Middle frontal gyrus (tissue), 1 donor: ENCODE results near the gene SSBP3.

Experiments used
- DNase-seq: peaks from one replicate; pipeline ENCODE4 v3.0.0-alpha.2; 2015; ENCODE audit warnings: low spot score; ENCODE audit errors: extremely low spot score

Gene SSBP3

GRCh38 chr1:54372978-54373377 is 33.2 kb downstream of the SSBP3 start:
- no peak for DNase-seq

DNA sequence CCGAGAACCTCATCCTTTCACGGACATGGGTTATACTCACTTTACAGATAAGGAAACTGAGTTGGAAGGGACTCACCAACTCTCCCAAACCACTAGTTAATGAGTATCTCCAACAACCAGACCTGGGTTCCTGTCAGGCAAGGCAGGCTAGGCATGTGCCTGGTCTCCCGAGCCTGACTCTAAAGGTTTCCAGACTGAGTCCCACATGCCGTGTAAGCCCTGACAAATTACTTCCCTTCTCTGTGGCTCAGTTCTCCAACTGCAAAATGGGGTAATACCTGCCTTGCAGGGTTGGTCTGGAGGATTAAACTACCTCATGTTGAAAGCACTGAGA is 34.3 kb downstream of the SSBP3 start:
- no peak for DNase-seq

- DNase-seq, result no peak
These were observed 34.9 kb downstream of the SSBP3 start for GRCh38 chr1:54371038-54371941.

DNA sequence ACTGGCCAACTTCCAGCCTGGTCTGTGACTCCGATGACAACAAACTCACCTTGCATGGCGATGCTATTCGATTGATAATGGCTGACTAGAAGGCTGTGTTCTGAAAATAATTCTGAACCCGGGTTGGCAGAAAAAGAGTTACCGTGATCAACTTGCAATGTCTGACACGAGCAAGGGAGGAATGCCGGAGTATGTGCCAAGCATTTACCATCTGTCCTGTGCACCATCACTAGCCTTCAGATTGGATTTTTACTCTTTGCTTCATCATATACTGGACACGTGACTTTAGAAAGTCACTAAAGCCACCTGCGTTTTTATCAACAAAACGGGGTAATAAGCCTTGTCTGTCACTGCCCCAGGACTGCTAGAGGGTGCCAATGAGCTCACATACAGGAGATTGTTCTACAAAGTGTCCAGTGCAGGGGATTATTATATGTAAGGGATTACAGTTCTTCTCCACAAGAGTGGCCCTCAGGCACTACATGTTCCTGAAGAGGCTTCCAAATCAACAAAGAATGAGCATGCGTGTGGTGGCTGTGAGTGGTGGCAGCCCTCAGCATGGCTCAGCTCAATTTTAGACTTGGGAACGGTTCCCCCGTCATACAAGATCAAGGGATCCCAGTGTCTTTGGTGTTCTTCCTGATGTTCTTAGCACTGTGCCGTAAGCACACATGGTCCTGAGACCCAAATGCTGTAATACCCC is 35.8 kb downstream of the SSBP3 start:
- no peak for DNase-seq

GRCh38 chr1:54367613-54368012 is 38.6 kb downstream of the SSBP3 start:
- DNase-seq, result no peak

- no peak for DNase-seq
These were observed 40.3 kb downstream of the SSBP3 start for GRCh38 chr1:54365847-54366246.

- no peak for DNase-seq
These were observed 40.8 kb downstream of the SSBP3 start for GRCh38 chr1:54365398-54365797.

GRCh38 chr1:54364995-54365394 is 41.2 kb downstream of the SSBP3 start:
- DNase-seq, result no peak

DNA sequence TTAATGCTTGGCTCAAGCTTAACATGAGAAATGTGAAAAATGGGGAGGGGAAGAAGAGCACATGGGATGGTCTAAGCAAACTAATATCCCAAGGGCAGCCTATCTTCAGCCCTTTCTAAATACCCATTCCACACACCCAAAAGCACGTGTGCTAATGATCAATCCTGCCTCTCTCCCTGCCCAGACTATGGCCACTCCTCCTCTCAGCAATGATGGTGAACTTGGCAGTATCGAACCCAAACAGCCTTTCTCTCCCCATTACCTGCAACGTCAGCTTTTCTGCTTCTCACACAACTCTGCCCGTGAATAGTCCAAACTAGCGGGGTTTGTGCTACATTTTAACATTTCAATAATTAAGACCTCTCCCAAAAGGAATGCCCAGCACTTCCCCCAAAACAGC is 41.6 kb downstream of the SSBP3 start:
- DNase-seq, result no peak

DNA sequence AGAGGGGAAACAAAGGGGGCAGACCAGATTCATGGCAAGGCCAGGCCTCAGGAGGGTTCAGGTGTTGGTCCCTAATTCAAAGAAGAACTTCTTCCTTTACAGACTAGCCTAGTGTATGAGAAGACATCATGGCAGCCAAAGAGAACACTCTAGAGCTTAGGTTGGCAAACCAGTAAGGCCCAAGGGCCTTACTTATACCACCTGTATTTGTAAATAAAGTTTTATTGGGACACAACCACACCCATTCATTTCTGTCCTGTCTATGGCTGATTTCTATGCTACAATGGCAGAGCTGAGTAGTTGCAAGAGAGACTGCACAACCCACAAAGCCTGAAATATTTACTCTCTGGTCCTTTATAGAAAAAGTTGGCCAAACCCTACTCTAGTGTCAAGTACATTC is 42.3 kb downstream of the SSBP3 start:
- DNase-seq, result no peak

DNA sequence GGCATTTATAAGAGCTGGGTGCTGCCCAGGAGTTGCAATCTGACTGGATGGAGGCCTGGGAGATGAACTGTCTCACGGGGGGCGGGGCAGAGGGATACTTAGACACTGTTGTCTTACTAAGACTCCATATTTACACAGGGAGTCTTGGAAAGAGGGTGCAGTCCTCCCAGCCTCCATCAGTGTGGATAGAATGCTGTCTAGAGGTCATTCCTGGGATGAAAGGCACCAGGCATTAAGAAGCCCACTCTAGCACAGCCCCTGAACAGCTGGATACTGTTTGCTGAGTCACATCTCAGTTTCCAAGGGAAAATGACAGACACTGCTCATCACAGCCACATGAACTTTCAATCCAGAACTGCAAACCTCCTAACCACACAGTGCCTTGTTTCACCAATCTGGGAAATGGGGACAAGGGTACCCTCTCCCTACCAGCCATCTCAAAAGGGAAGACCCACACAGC is 43.3 kb downstream of the SSBP3 start:
- DNase-seq, result no peak

- no peak for DNase-seq
These were observed 44.9 kb downstream of the SSBP3 start for GRCh38 chr1:54361342-54361741.

DNA sequence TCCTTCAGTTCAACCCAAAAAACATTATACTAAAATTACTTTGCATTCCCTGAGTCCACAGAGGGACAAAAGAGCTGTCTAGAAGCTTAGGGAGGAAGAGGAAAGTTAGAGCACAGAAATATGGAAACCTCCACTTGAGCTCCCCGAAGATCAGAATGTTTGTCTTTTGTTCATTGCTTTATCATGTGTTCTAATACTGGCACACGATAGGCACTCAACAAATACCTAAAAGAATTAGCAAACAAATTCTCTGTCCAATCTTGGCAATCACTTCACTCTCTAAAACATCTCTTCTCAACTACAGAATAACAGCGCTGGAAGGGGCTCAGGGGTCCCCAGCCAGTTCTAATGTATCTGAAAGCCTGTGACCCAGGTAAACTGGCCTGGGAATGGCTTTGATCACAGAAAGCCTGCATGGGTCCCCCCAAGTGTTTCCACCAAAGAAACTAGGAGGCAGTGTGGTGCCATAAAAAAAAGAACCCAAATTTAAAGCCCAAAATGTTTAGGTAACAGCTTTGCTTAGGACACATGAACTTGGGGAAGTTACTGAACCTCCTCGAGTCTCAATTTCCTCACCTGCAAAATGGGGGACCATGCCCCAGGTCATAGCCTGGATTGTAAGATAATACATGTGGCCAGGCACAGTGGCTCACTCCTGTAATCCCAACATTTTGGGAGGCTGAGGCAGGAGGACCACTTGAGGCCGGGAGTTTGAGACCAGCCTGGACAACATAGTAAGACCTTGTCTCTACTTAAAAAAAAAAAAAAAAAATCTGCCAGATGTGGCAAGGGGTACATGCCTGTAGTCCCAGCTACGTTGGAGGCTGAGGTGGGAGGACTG is 45.8 kb downstream of the SSBP3 start:
- no peak for DNase-seq

- DNase-seq, result no peak
These were observed 46.6 kb downstream of the SSBP3 start for GRCh38 chr1:54359393-54360162.

- DNase-seq, result no peak
These were observed 47.6 kb downstream of the SSBP3 start for GRCh38 chr1:54358503-54359168.

DNA sequence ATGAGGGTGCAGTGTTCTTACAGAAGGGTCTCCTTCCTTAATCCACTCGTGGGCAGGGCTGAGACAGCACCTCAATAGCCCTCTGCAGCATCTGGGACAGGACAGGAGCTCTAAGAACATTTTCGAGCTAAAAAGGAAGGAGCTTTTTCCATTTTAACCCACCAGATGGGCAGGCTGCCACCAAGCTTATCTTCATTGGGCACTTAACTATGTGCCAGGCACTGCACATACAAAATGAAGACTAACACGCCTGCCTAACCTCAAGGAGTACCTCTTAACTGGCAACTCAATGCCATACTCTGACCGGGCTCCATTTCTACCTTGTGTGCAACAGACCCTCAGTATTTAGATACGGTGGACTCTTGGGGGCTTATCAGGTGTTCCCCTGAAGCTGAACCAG is 48.2 kb downstream of the SSBP3 start:
- no peak for DNase-seq

DNA sequence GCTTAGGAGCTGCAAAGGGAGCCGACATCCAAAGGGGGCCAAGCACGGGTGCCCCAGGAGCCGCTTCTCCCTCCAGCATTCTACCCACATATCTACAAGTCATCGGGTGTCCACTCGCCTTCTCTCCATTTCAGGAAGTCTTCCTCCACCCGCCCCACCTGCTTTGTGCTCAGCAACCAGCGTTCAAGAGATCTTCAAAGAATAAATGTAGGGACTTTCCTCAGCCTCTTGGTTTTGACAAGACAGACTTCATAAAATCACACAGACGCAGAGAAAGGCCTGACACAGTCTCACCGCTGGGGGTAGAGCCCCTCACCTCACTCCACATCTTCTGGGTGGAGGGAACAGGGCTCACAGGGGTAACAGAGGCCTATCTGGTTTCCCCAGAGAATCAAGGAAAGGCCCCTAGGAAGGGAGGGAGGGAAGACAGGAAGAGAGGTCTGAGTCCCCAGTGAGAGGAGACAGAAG is 49.5 kb downstream of the SSBP3 start:
- no peak for DNase-seq

DNA sequence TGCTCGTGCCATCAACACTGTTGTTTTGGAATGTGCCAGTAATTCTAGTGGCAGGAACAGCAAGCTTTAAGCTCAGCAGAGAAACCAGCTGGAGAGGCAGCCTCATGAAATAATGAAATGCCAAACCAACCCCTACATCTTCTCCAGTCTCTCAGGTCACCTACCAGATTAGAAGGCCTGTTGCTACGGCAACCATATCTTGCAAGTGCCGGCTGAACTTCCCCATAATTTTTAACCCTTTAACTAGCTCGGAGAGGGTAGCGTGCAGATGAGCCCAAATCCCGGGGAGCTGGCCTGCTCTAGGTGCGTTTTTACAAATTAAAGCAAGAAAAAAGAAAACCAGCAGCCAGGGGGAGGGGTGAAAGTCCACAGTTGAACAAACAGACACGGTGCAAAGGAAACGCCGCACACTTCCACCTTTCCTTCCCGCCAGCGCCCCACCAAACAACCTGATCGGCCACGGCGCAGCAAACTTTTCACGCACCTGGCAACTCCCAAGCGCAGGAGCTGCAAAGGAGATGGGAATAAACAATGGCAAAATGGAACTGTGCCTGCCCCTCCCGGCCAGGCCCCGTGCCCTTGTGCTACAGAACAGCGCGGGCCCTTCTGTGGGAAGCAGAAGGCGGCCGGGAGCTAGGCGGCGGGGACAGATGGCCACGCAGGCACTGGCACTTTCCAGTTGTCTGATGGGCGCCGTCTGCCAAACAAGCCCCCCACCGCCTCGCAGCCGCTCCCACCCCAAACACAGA is 50.1 kb downstream of the SSBP3 start:
- no peak for DNase-seq

DNA sequence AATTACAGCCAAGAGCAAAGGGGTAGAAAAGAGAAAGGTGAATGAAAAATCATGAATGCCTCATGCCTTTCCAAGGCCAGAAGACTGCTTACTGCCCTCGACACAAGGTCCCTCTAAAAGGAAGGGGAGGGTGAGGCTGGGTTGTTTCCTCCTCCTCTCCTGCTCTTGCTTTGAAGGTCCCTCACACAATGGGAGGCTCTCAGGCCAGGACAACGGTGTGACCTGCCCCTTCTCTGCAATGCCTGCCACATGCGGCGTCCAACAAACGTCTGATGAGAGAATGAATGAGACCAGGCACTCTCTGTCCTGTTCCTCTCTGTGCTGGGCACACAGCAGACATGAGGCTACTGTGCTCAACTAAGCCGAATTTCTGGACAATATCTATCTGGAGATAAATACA is 51.3 kb downstream of the SSBP3 start:
- no peak for DNase-seq

- DNase-seq, result no peak
These were observed 52.2 kb downstream of the SSBP3 start for GRCh38 chr1:54353959-54354358.
